WI38 (cell line): Measurements from ENCODE around the gene MCF2L2.
"Not testable (repeated sequence)": the region's sequence is repeated elsewhere in the genome, so short reads cannot be mapped to it uniquely, and the experiment has no call there.

ENCODE experiments used
- H3K4me3 ChIP-seq: 2 replicates; pipeline ENCODE4 v1.5.1; 2011; ENCODE audit warnings: low read depth, mild to moderate bottlenecking, control low read depth, low read length
- TF ChIP-seq, protein P1 (sequence below): IDR thresholded peaks from 2 replicates; pipeline ENCODE4 v1.5.1; 2012; ENCODE audit warnings: low read depth, mild to moderate bottlenecking, control low read depth, low read length

Gene MCF2L2

GRCh38 chr3:183468424-183468823, 40.0 kb upstream of the MCF2L2 start:
- no peak overlapping the region for H3K4me3 ChIP-seq
- TF ChIP-seq, protein P1, sequence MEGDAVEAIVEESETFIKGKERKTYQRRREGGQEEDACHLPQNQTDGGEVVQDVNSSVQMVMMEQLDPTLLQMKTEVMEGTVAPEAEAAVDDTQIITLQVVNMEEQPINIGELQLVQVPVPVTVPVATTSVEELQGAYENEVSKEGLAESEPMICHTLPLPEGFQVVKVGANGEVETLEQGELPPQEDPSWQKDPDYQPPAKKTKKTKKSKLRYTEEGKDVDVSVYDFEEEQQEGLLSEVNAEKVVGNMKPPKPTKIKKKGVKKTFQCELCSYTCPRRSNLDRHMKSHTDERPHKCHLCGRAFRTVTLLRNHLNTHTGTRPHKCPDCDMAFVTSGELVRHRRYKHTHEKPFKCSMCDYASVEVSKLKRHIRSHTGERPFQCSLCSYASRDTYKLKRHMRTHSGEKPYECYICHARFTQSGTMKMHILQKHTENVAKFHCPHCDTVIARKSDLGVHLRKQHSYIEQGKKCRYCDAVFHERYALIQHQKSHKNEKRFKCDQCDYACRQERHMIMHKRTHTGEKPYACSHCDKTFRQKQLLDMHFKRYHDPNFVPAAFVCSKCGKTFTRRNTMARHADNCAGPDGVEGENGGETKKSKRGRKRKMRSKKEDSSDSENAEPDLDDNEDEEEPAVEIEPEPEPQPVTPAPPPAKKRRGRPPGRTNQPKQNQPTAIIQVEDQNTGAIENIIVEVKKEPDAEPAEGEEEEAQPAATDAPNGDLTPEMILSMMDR = no peak

DNA sequence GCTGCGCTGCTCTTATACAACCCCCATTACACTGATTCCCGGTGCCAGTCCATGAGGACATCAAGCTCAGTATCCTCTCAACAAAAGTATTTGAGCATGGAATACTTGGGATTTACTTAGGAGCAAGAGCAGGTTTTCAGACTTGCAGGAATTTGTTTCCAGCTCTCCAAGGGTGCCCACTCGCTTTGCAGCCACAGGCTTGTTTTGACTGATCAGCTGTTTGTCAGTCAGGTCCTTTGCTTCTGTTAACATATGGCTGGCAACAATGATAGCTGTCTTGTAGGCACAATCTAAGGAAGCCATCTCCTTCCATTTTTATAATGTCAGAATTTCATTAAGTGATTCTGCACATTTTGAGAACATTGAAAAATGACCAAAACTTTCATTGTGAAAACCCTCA, 38.2 kb upstream of the MCF2L2 start:
- H3K4me3 ChIP-seq = no peak overlapping the region
- TF ChIP-seq, protein P1 = no peak

DNA sequence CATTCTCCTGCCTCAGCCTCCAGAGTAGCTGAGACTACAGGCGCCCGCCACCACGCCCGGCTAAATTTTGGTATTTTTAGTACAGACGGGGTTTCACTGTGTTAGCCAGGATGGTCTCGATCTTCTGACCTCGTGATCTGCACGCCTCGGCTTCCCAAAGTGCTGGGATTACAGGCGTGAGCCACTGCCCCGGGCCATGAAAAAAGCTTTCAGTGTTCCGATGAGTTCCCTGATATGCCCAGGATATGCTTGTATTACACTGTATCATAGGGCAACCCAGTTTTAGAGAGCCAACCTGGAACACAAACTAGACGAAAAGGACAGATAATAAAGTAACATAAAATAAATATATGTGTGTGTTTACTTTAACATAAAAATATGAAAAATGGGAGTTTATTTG, 37.3 kb upstream of the MCF2L2 start:
- H3K4me3 ChIP-seq = not testable (repeated sequence)

GRCh38 chr3:183464480-183464879, 36.1 kb upstream of the MCF2L2 start:
- no peak overlapping the region for H3K4me3 ChIP-seq
- TF ChIP-seq, protein P1 = no peak

DNA sequence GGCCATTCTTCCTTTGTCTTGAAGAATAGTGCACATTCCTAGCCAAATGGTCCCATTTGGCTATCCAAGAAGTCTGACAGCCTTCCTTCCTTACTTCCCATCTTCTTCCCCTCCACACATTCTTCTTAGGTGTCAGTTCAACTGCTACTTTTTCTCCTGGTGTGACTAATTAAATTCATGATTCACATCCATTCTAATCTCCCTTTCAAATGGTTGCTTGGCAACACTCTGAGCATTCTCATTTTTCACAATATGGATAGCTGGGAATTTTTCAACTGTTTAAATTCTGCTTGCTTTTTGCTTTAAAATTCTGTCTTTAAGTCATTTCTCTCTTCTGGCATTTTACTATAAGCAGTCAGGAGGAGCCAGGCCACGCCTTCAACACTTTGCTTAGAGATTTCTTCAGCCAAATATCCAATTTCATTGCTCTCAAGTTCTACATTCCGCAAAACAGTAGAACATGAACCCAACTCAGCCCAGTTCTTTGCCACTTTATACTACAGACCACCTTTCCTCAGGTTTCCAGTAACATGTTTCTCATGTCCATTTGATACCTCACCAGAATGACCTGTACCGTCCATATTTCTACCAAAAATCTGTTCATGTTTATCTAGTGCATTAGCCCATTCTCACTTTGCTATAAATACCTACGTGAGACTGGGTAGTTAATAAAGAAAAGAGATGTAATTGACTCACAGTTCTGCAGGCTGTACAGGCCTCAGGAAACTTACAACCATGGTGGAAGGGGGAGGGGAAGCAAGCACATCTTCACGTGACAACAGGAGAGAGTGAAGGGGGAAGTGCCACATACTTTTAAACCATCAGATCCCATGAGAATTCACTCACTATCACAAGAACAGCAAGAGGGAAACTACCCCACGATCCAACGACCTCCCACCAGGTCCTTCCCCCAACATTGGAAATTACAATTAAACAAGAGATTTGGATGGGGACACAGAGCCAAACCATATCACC, 31.9 kb upstream of the MCF2L2 start:
- TF ChIP-seq, protein P1 = no peak

GRCh38 chr3:183455089-183455488, 26.7 kb upstream of the MCF2L2 start:
- TF ChIP-seq, protein P1 = no peak
- H3K4me3 ChIP-seq = no peak overlapping the region

More for the DNA sequence above, 31.9 kb upstream of the MCF2L2 start:
- H3K4me3 ChIP-seq = no peak overlapping the region

- H3K4me3 ChIP-seq = no peak overlapping the region
- TF ChIP-seq, protein P1 = no peak
These were observed 25.6 kb upstream of the MCF2L2 start for GRCh38 chr3:183454064-183454463.

- TF ChIP-seq, protein P1 = no peak
- no peak overlapping the region for H3K4me3 ChIP-seq
These were observed 21.4 kb upstream of the MCF2L2 start for GRCh38 chr3:183449791-183450190.
